A549 (cell line): Measurements from ENCODE around the gene SLC36A2. TPM values are rescaled to one million over a fixed set of nuclear protein-coding genes. Genes with fewer than 3 reads are reported as not detected.

Source experiments
- ATAC-seq, 2 experiments: fragments of 200-7000 bp in 1 of 2; fragments of >200 bp in 1 of 2; cut with Nextera tagmentation in 1 of 2; cut with Tn5 transposase in 1 of 2; 3 replicates each; pipeline versions ENCODE4 v1.8.0 to v1.9.1; 2018 to 2020; ENCODE audit warnings: mild to moderate bottlenecking in 1 of 2, moderate library complexity in 1 of 2
- CTCF ChIA-PET: fragments of 300-600 bp; sonication (Branson Sonifier 250); formaldehyde crosslinking; extraction: SDS; loops from one replicate; lab custom pipeline; 2021; ENCODE audit warnings: antibody characterized with exemption, inconsistent platforms; lab: Yijun Ruan, JAX
- POLR2A ChIA-PET: fragments of 350-600 bp; formaldehyde crosslinking; extraction: SDS; loops from one replicate; lab custom pipeline; 2021; ENCODE audit warnings: antibody characterized with exemption, inconsistent platforms; lab: Yijun Ruan, JAX
- DNase-seq, 2 experiments: peaks; one replicate each; pipeline versions ENCODE4 v3.0.0 to v3.0.0-alpha.2; 2011 to 2016; ENCODE audit warnings: low read depth in 1 of 2, low spot score in 1 of 2
- FAIRE-seq: peaks from 2 replicates; lab custom pipeline; 2011; peaks lifted over from hg19 to GRCh38; lab: Jason Lieb, UNC
- H3K27ac ChIP-seq, 2 experiments: fragments of >200 bp; sonication (Bioruptor Twin); formaldehyde crosslinking; 3 replicates each; pipeline ENCODE4 v1.5.1; 2016 to 2017
- H3K4me1 ChIP-seq: fragments of >200 bp; sonication (Bioruptor Twin); formaldehyde crosslinking; 3 replicates; pipeline ENCODE4 v1.6.1; 2016
- H3K4me2 ChIP-seq: fragments of >200 bp; sonication (Bioruptor Twin); formaldehyde crosslinking; 3 replicates; pipeline ENCODE4 v1.6.1; 2016
- H3K4me3 ChIP-seq: fragments of >200 bp; sonication (Bioruptor Twin); formaldehyde crosslinking; 3 replicates; pipeline ENCODE4 v1.5.1; 2016
- H3K9me3 ChIP-seq: fragments of >200 bp; sonication (Bioruptor Twin); formaldehyde crosslinking; 3 replicates; pipeline ENCODE4 v1.6.1; 2016
- CBX2 ChIP-seq: fragments of 200-600 bp; sonication (generic); IDR thresholded peaks from 2 replicates; pipeline ENCODE4 v1.6.1; 2016; ENCODE audit warnings: low read depth, mild to moderate bottlenecking, borderline replicate concordance
- CEBPB ChIP-seq, 2 experiments: fragments of >200 bp in 1 of 2; sonication (Bioruptor Twin) in 1 of 2; formaldehyde crosslinking in 1 of 2; IDR thresholded peaks; 2 replicates each; pipeline ENCODE4 v1.6.1; 2012 to 2016
- CHD2 ChIP-seq: fragments of 150-350 bp; IDR thresholded peaks from 2 replicates; pipeline ENCODE4 v1.6.1; 2014; ENCODE audit warnings: low read length; ENCODE audit not compliant: partially characterized antibody
- EHF ChIP-seq: fragments of 250-450 bp; sonication (Bioruptor Pico); IDR thresholded peaks from 2 replicates; pipeline ENCODE4 v1.5.0; 2020; ENCODE audit warnings: mild to moderate bottlenecking
- EP300 ChIP-seq, 2 experiments: fragments of >200 bp; sonication (Bioruptor Twin); formaldehyde crosslinking; IDR thresholded peaks; 2 replicates in 1 of 2; 3 replicates in 1 of 2; pipeline ENCODE4 v1.6.1; 2016 to 2017
- HOXA7 ChIP-seq: fragments of 250-450 bp; sonication (Bioruptor Pico); IDR thresholded peaks from 2 replicates; pipeline ENCODE4 v1.5.0; 2020; ENCODE audit warnings: mild to moderate bottlenecking, moderate library complexity
- HOXB5 ChIP-seq: fragments of 250-450 bp; sonication (Bioruptor Pico); IDR thresholded peaks from 2 replicates; pipeline ENCODE4 v1.5.0; 2020; ENCODE audit warnings: mild to moderate bottlenecking, moderate library complexity
- MYC ChIP-seq: IDR thresholded peaks from 2 replicates; pipeline ENCODE4 v1.6.1; 2012; ENCODE audit warnings: mild to moderate bottlenecking, inconsistent platforms, low read length, improper control_type of control experiment, borderline replicate concordance
- PHF8 ChIP-seq: fragments of 200-600 bp; sonication (generic); IDR thresholded peaks from 2 replicates; pipeline ENCODE4 v1.6.1; 2016; ENCODE audit warnings: low read depth, mild to moderate bottlenecking, antibody characterized with exemption, moderate library complexity, borderline replicate concordance
- ZSCAN20 ChIP-seq: fragments of 250-450 bp; sonication (Bioruptor Pico); IDR thresholded peaks from 2 replicates; pipeline ENCODE4 v1.8.0; 2022; ENCODE audit warnings: mild to moderate bottlenecking, moderate library complexity
- WGBS: methylation state at CpG from one replicate; pipeline ENCODE4 v1.1.6; 2017; ENCODE audit errors: missing lambda C conversion rate; 5-methylcytosine and 5-hydroxymethylcytosine counted together
- polyA plus RNA-seq, 4 experiments: library from polyadenylated mRNA; depleted of rRNA in 3 of 4; stranded (reverse); fragments of >200 nt; fragmentation: RNase III in 1 of 4; extraction: RNeasy Plus Mini Kit Qiagen cat#74134 plus additional on column Dnase treatment in 1 of 4; gene quantifications; 2 replicates in 3 of 4; 3 replicates in 1 of 4; pipeline ENCODE4 v1.2.3, GENCODE V29; 2011 to 2017
- TF ChIP-seq, protein P1 (sequence below): fragments of 200-600 bp; sonication (generic); IDR thresholded peaks from 2 replicates; pipeline ENCODE4 v1.6.1; 2016; ENCODE audit warnings: antibody characterized with exemption, mild to moderate bottlenecking, moderate library complexity
- TF ChIP-seq, protein P2 (sequence below): fragments of 250-450 bp; sonication (Bioruptor Pico); IDR thresholded peaks from 2 replicates; pipeline ENCODE4 v1.5.0; 2020; ENCODE audit warnings: low read depth, mild to moderate bottlenecking, moderate library complexity
- TF ChIP-seq, protein P3 (sequence below): IDR thresholded peaks from 2 replicates; pipeline ENCODE4 v1.6.1; 2012
- TF ChIP-seq, protein P4 (sequence below): fragments of 450-650 bp; IDR thresholded peaks from 2 replicates; pipeline ENCODE4 v1.6.1; 2014; ENCODE audit warnings: antibody characterized with exemption
- TF ChIP-seq, protein P5 (sequence below): fragments of >200 bp; sonication (Bioruptor Twin); formaldehyde crosslinking; IDR thresholded peaks from 3 replicates; pipeline ENCODE4 v1.6.1; 2016

SLC36A2 gene
- polyA plus RNA-seq, 2 of the 4 experiments (the other 2 are of a cell fraction), result not detected

DNA sequence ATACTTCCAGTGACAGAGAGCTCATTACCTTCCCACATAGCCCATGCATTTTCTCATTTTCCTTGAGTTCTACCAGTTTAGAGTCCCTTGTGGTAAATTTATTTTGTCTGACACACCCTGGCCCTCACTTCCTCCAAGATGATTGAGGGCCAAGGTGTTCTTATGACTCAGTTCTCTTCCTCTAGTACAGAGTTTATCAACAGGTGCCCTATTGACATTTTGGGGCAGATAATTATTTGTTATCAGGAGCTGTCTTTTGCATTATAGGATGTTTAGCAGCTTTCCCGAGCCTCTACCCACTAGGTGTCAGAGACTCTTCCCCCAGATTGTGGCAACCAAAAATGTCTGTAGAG, 50.9 kb downstream of the SLC36A2 start:
- WGBS, result 0% methylated on average over 1 of the region's 1 CpG
- CTCF ChIA-PET, result interaction anchor here (1.1 kb wide), 1 partner anchor 44 kb away, joined by 3 read pairs; the partner anchor contains the start of gene GM2A
- no peak overlapping the region for H3K4me2 ChIP-seq

DNA sequence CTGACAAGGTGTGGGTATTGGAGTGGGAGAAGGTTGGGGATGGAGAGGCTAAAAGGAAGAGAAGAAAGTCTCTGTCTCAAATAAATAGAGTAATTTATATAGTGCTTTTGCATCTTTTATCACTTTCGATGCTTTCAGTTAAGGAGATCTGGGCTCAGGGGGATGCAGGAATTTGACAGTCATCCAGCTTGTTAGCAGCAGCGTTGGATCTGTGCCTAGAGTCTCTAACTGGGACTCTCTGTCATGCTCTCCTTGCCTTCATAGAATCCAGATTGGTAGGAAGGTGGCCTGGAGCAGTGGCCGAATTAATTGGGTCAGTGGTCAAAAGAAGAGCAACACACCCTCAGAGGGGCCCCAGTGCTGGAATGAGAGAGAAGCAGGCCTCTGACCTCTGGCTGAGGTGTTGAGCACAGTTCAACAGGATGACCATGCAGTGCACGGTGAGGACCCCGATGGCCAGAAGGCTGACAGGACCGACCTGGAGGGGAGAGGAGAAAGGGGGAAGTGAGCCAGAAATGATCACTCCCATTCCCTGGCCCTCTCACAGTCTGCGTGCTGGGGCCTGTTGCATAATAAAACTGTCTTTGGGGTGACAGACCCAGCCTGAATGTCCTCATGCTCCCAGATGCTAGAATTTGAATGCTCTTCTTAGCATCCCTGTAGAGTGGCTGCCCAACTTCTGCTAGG, 51.4 kb downstream of the SLC36A2 start:
- no peak overlapping the region for H3K4me3 ChIP-seq
- 0 out of 3 replicates have a peak, but pooled peaks cover 4% of the 10 kb centered on the region for H3K4me1 ChIP-seq
- TF ChIP-seq CBX2, result no peak
- TF ChIP-seq, protein P1, sequence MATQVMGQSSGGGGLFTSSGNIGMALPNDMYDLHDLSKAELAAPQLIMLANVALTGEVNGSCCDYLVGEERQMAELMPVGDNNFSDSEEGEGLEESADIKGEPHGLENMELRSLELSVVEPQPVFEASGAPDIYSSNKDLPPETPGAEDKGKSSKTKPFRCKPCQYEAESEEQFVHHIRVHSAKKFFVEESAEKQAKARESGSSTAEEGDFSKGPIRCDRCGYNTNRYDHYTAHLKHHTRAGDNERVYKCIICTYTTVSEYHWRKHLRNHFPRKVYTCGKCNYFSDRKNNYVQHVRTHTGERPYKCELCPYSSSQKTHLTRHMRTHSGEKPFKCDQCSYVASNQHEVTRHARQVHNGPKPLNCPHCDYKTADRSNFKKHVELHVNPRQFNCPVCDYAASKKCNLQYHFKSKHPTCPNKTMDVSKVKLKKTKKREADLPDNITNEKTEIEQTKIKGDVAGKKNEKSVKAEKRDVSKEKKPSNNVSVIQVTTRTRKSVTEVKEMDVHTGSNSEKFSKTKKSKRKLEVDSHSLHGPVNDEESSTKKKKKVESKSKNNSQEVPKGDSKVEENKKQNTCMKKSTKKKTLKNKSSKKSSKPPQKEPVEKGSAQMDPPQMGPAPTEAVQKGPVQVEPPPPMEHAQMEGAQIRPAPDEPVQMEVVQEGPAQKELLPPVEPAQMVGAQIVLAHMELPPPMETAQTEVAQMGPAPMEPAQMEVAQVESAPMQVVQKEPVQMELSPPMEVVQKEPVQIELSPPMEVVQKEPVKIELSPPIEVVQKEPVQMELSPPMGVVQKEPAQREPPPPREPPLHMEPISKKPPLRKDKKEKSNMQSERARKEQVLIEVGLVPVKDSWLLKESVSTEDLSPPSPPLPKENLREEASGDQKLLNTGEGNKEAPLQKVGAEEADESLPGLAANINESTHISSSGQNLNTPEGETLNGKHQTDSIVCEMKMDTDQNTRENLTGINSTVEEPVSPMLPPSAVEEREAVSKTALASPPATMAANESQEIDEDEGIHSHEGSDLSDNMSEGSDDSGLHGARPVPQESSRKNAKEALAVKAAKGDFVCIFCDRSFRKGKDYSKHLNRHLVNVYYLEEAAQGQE, result no peak
- TF ChIP-seq, protein P2, sequence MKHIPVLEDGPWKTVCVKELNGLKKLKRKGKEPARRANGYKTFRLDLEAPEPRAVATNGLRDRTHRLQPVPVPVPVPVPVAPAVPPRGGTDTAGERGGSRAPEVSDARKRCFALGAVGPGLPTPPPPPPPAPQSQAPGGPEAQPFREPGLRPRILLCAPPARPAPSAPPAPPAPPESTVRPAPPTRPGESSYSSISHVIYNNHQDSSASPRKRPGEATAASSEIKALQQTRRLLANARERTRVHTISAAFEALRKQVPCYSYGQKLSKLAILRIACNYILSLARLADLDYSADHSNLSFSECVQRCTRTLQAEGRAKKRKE (CRISPR knock-in tag), result no peak
- TF ChIP-seq HOXB5, result no peak
- TF ChIP-seq, protein P3, sequence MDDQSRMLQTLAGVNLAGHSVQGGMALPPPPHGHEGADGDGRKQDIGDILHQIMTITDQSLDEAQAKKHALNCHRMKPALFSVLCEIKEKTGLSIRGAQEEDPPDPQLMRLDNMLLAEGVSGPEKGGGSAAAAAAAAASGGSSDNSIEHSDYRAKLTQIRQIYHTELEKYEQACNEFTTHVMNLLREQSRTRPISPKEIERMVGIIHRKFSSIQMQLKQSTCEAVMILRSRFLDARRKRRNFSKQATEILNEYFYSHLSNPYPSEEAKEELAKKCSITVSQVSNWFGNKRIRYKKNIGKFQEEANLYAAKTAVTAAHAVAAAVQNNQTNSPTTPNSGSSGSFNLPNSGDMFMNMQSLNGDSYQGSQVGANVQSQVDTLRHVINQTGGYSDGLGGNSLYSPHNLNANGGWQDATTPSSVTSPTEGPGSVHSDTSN, result no peak
- no peak for TF ChIP-seq ZSCAN20 (CRISPR knock-in tag)
- CTCF ChIA-PET, result no interaction called here
- DNase-seq, result no peak
- FAIRE-seq, result no peak
- H3K9me3 ChIP-seq, result no peaks in the 10 kb centered on the region
- POLR2A ChIA-PET, result no interaction called here
- 40% methylated on average over 7 of the region's 7 CpGs for WGBS
- no peak for ATAC-seq
- H3K27ac ChIP-seq, result no peak overlapping the region
- no peak overlapping the region for H3K4me2 ChIP-seq

More for the DNA sequence above, 50.9 kb downstream of the SLC36A2 start:
- no peaks in the 10 kb centered on the region for H3K9me3 ChIP-seq
- no peak for TF ChIP-seq PHF8
- TF ChIP-seq, protein P4, sequence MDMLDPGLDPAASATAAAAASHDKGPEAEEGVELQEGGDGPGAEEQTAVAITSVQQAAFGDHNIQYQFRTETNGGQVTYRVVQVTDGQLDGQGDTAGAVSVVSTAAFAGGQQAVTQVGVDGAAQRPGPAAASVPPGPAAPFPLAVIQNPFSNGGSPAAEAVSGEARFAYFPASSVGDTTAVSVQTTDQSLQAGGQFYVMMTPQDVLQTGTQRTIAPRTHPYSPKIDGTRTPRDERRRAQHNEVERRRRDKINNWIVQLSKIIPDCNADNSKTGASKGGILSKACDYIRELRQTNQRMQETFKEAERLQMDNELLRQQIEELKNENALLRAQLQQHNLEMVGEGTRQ, result no peak
- no peak for TF ChIP-seq MYC
- TF ChIP-seq EHF (CRISPR knock-in tag), result no peak
- TF ChIP-seq, protein P1, result no peak
- TF ChIP-seq CHD2, result no peak
- TF ChIP-seq HOXA7 (CRISPR knock-in tag), result no peak
- TF ChIP-seq, protein P5, sequence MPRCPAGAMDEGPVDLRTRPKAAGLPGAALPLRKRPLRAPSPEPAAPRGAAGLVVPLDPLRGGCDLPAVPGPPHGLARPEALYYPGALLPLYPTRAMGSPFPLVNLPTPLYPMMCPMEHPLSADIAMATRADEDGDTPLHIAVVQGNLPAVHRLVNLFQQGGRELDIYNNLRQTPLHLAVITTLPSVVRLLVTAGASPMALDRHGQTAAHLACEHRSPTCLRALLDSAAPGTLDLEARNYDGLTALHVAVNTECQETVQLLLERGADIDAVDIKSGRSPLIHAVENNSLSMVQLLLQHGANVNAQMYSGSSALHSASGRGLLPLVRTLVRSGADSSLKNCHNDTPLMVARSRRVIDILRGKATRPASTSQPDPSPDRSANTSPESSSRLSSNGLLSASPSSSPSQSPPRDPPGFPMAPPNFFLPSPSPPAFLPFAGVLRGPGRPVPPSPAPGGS, result no peak
- TF ChIP-seq EP300 (IDR thresholded peaks at IDR 0.05), result no peak
- no peak for TF ChIP-seq CEBPB (IDR thresholded peaks at IDR 0.05)
- TF ChIP-seq, all 56 proteins: peak for 0
- ATAC-seq (no peak), FAIRE-seq (no peak), DNase-seq (no peak)
- 0 out of 3 replicates have a peak, but pooled peaks cover 4% of the 10 kb centered on the region for H3K4me1 ChIP-seq
- POLR2A ChIA-PET, result no interaction called here
- H3K27ac ChIP-seq, result no peak overlapping the region
- no peak overlapping the region for H3K4me3 ChIP-seq
